PC-9 (cell line): ENCODE data around the gene TAF11L12.
"Not testable (repeated sequence)": the region's sequence is repeated elsewhere in the genome, so short reads cannot be mapped to it uniquely, and the experiment has no call there.

ENCODE experiments used
- CTCF ChIP-seq: fragments of 200-600 bp; sonication (generic); conservative IDR thresholded peaks from 2 replicates; pipeline ENCODE4 v1.6.1; 2017; ENCODE audit warnings: mixed run types, antibody characterized with exemption, mild to moderate bottlenecking, moderate library complexity
- EZH2 ChIP-seq: fragments of 200-600 bp; sonication (generic); IDR thresholded peaks from 2 replicates; pipeline ENCODE4 v1.8.0; 2017; ENCODE audit warnings: antibody characterized with exemption, low read depth

- TF ChIP-seq CTCF, EZH2: not testable (repeated sequence)
Measured at GRCh38 chr5:17603880-17604279, 6.3 kb upstream of the TAF11L12 start, which contains the start of gene TAF11L11.
